Activated CD4-positive, alpha-beta T cell treated with anti-CD3 and anti-CD28 coated beads for 36 hours (primary cell): ENCODE data around the gene GPS1. TPM values are rescaled to one million over a fixed set of nuclear protein-coding genes. Genes with fewer than 3 reads are reported as not detected.

Experiments
- ATAC-seq: fragments of 200-7000 bp; cut with Tn5 transposase; one replicate; pipeline ENCODE4 v1.10.0; 2021; ENCODE audit warnings: mild to moderate bottlenecking, moderate library complexity
- CTCF ChIA-PET: fragments of 350-600 bp; sonication (Branson Sonifier 250); formaldehyde crosslinking; loops from one replicate; lab custom pipeline; 2021; ENCODE audit warnings: antibody characterized with exemption; lab: Charles Lee
- POLR2A ChIA-PET: fragments of 350-600 bp; sonication (Branson Sonifier 250); formaldehyde crosslinking; loops from one replicate; lab custom pipeline; 2021; ENCODE audit warnings: antibody characterized with exemption, inconsistent platforms; lab: Charles Lee
- DNase-seq: peaks from one replicate; pipeline ENCODE4 v3.0.0-alpha.2; 2020
- H3K27ac Mint-ChIP-seq: one replicate; pipeline ENCODE4 v1.8.0; 2021; ENCODE audit warnings: mixed read lengths
- H3K27me3 Mint-ChIP-seq: one replicate; pipeline ENCODE4 v1.8.0; 2021; ENCODE audit warnings: mixed read lengths
- H3K36me3 Mint-ChIP-seq: one replicate; pipeline ENCODE4 v1.8.0; 2021; ENCODE audit warnings: low read depth, mixed read lengths
- H3K4me1 Mint-ChIP-seq: one replicate; pipeline ENCODE4 v1.8.0; 2021; ENCODE audit warnings: mixed read lengths
- H3K4me3 Mint-ChIP-seq: one replicate; pipeline ENCODE4 v1.8.0; 2021; ENCODE audit warnings: mild to moderate bottlenecking, moderate library complexity, mixed read lengths
- H3K9me3 Mint-ChIP-seq: one replicate; pipeline ENCODE4 v1.8.0; 2021; ENCODE audit warnings: low read depth, mixed read lengths
- intact Hi-C, 2 experiments: fragments of 100-400 bp; cut with DNase I in 1 of 2; cut with micrococcal nuclease in 1 of 2; formaldehyde crosslinking; loops; one replicate each; pipeline versions ENCODE4 v1.14.2 to v1.15.1; 2022 to 2024; cut with DNase I, micrococcal nuclease
- total RNA-seq, 2 experiments: library from RNA; stranded (reverse); gene quantifications; one replicate each; pipeline ENCODE4 v1.2.3, GENCODE V29; 2021

GPS1 gene
- total RNA-seq, 2 experiments from 2014 or later: 69.0 to 73.5 TPM

- intact Hi-C loops: no loop called here
- Mint-ChIP-seq H3K4me3 (peak overlapping the region; percentile 74), H3K36me3 (peaks cover 18% of the 10 kb centered on the region), H3K27me3 (no peaks in the 10 kb centered on the region), H3K9me3 (no peaks in the 10 kb centered on the region), H3K4me1 (peaks cover 14% of the 10 kb centered on the region), H3K27ac (no peak overlapping the region)
- no peak for ATAC-seq
- CTCF ChIA-PET: interaction anchor here (0.6 to 1.8 kb wide), 5 partner anchors 29 to 75 kb away, joined by 3 to 6 read pairs (median 3); partner anchors contain the start of genes CENPX, DCXR, LRRC45 and RAC3
- peak; percentile 44 for DNase-seq
- POLR2A ChIA-PET: interaction anchor here (1.0 to 1.8 kb wide), 2 partner anchors 45 to 60 kb away, joined by 3 to 11 read pairs; partner anchors contain the start of genes DCXR, GPS1 and RFNG
Measured at GRCh38 chr17:82097184-82097918, 45.7 kb downstream of the GPS1 start.

- Mint-ChIP-seq H3K36me3 (peaks cover 18% of the 10 kb centered on the region), H3K4me3 (peak overlapping the region; percentile 74), H3K27me3 (no peaks in the 10 kb centered on the region), H3K4me1 (peaks cover 14% of the 10 kb centered on the region), H3K27ac (peak overlapping the region; percentile 19), H3K9me3 (no peaks in the 10 kb centered on the region)
- ChIA-PET CTCF (interaction anchor here (1.0 to 1.8 kb wide), 4 partner anchors 29 to 75 kb away, joined by 3 to 6 read pairs (median 4); partner anchors contain the start of genes CENPX, DCXR, LRRC45 and RAC3), POLR2A (interaction anchor here (1.0 to 1.8 kb wide), 2 partner anchors 46 to 60 kb away, joined by 3 to 11 read pairs; partner anchors contain the start of genes DCXR, GPS1 and RFNG)
- DNase-seq: no peak
- intact Hi-C loops: loop anchor here (1.0 to 2.0 kb wide), 30 partner anchors 28 to 803 kb away; partner anchors contain the start of genes ALYREF (in 1 of the 2), ANAPC11 (in 1 of the 2), ARHGDIA (in 1 of the 2) and ASPSCR1 (in 1 of the 2)
- no peak for ATAC-seq
Measured at GRCh38 chr17:82097919-82098168, 46.1 kb downstream of the GPS1 start.

DNA sequence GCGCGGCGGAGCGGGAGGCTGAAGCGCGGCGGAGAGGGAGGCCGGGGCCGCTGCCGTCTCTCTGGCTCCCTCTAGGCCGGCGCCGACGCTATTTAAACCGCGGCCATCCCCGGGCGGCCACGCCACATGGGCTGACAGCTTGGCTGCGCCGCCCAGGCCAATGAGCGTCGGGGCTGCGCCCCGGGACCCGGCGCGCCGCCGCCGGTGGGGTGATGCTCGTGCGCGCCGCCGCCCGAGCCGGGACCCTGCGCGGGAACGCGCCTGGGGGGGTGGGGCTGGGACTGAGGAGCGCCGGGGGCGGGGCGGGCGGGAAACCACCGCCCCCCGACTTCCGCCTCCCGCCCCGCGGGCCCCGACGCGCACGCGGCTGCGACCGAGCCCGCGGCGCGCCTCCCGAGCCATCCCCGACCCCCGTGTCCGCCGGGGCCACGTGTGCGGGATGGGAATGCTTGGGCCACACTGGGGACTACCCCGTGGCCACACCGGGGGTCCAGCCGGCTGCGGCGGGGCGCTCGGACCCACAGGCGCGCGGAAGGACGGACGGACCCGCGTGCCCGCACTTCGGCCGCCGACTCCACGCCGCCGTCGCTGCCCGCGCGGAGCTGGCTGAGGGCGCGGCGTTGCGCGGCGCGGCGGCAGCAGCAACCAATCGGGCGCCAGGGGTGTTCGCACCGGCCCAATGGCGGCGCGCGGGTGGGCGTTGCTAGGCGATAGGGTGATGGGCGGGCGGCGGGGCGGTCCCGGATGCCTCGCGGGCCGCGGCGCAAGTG is 46.7 kb downstream of the GPS1 start, which contains the start of gene FASN:
TSS of gene FASN (minus strand) at position 68 of the 770 bp plus-strand sequence. CDS start 1,791 bp downstream, outside the sequence.
- H3K27ac Mint-ChIP-seq: peak within 1 kb of the TSS; percentile 19
- CTCF ChIA-PET: interaction anchor here (1.0 to 1.8 kb wide), 9 partner anchors 9 to 138 kb away, joined by 3 to 6 read pairs (median 3); partner anchors contain the start of genes CENPX, DCXR, LRRC45 and RAC3
- no peaks in the 10 kb centered on the region for H3K27me3 Mint-ChIP-seq
- peak within 1 kb of the TSS; percentile 78 for H3K4me3 Mint-ChIP-seq
- POLR2A ChIA-PET: interaction anchor here (0.6 to 1.8 kb wide), 6 partner anchors 11 to 223 kb away, joined by 3 to 11 read pairs (median 3); partner anchors contain the start of genes DCXR, GPS1 and RFNG
- ATAC-seq (peak; percentile 86), DNase-seq (peak; percentile 97)
- peaks cover 14% of the 10 kb centered on the region for H3K4me1 Mint-ChIP-seq
- no peaks in the 10 kb centered on the region for H3K9me3 Mint-ChIP-seq
- peaks cover 14% of the 10 kb centered on the region for H3K36me3 Mint-ChIP-seq
- intact Hi-C loops: loop anchor here (1.0 to 2.0 kb wide), 30 partner anchors 28 to 803 kb away; partner anchors contain the start of genes ALYREF (in 1 of the 2), ANAPC11 (in 1 of the 2), ARHGDIA (in 1 of the 2) and ASPSCR1 (in 1 of the 2)

DNA sequence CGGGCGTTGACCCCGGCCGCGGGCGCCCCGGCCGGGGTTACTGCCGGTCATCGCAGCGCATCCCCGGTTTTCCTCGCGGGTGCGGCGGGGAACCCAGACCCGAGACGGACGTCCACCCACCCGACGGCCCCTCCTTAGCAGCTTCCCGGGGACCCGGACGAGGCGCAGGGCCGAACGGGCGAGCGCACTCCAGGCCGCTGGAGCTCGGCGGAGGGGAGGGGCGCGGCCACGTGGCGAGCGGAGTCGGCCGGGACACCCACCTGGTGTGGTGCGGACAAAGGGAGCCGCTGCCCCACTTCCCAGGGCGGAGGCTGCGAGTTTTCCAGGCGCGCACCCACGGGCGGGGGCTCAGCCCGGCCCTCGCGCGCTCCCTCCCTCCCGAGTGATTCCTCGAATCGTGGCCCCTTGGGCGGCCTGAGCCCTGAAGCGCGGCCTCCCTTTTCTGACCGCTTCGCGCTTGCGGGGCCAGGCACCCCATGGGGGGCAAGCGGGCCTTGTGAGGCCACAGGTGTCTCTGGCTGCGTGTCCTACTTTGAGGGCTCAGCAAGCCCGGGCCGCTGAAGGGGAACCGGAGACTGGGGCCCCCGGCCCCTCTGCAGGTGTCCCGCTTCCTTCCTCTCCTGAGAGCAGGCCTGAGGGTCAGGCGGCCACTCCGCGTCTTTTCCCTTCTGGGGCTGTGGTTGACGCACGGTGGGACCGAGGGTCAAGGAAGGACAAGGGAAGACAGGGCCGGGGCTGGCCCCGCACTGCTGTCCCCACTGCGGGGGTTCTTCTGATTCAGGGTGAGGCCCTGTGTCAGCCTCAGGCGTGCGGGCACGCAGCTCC is 47.5 kb downstream of the GPS1 start:
- ChIA-PET POLR2A (interaction anchor here (0.6 to 1.8 kb wide), 4 partner anchors 23 to 222 kb away, joined by 3 to 11 read pairs (median 5); partner anchors contain the start of gene DCXR), CTCF (interaction anchor here (1.0 to 1.8 kb wide), 8 partner anchors 8 to 139 kb away, joined by 3 to 6 read pairs (median 4); partner anchors contain the start of genes CENPX, DCXR, LRRC45 and RAC3)
- DNase-seq (peak; percentile 42), ATAC-seq (peak; percentile 4)
- Mint-ChIP-seq H3K4me1 (peaks cover 16% of the 10 kb centered on the region), H3K27ac (peak overlapping the region; percentile 87), H3K27me3 (no peaks in the 10 kb centered on the region), H3K4me3 (peak overlapping the region; percentile 78), H3K36me3 (peaks cover 13% of the 10 kb centered on the region), H3K9me3 (no peaks in the 10 kb centered on the region)
- intact Hi-C loops: loop anchor here (1.0 to 2.0 kb wide), 30 partner anchors 27 to 804 kb away; partner anchors contain the start of genes ALYREF (in 1 of the 2), ANAPC11 (in 1 of the 2), ARHGDIA (in 1 of the 2) and ASPSCR1 (in 1 of the 2)

- H3K36me3 Mint-ChIP-seq: peaks cover 7% of the 10 kb centered on the region
- POLR2A ChIA-PET: no interaction called here
- DNase-seq (no peak), ATAC-seq (no peak)
- CTCF ChIA-PET: interaction anchor here (1.1 kb wide), 1 partner anchor 25 kb away, joined by 4 read pairs; no protein-coding TSS in a partner anchor
- peak overlapping the region; percentile 87 for H3K27ac Mint-ChIP-seq
- H3K27me3 Mint-ChIP-seq: no peaks in the 10 kb centered on the region
- H3K4me3 Mint-ChIP-seq: peak overlapping the region; percentile 78
- no peaks in the 10 kb centered on the region for H3K9me3 Mint-ChIP-seq
- intact Hi-C loops: no loop called here
- H3K4me1 Mint-ChIP-seq: peaks cover 23% of the 10 kb centered on the region
Measured at GRCh38 chr17:82100502-82101298, 49.0 kb downstream of the GPS1 start.

GRCh38 chr17:82101301-82101715 is 49.6 kb downstream of the GPS1 start:
- no peak for ATAC-seq
- H3K4me1 Mint-ChIP-seq: peaks cover 24% of the 10 kb centered on the region
- peaks cover 8% of the 10 kb centered on the region for H3K36me3 Mint-ChIP-seq
- intact Hi-C loops: no loop called here
- no peaks in the 10 kb centered on the region for H3K27me3 Mint-ChIP-seq
- H3K9me3 Mint-ChIP-seq: no peaks in the 10 kb centered on the region
- no peak overlapping the region for H3K4me3 Mint-ChIP-seq
- no peak for DNase-seq
- H3K27ac Mint-ChIP-seq: no peak overlapping the region
- ChIA-PET CTCF (interaction anchor here (1.1 kb wide), 1 partner anchor 25 kb away, joined by 4 read pairs; no protein-coding TSS in a partner anchor), POLR2A (no interaction called here)

DNA sequence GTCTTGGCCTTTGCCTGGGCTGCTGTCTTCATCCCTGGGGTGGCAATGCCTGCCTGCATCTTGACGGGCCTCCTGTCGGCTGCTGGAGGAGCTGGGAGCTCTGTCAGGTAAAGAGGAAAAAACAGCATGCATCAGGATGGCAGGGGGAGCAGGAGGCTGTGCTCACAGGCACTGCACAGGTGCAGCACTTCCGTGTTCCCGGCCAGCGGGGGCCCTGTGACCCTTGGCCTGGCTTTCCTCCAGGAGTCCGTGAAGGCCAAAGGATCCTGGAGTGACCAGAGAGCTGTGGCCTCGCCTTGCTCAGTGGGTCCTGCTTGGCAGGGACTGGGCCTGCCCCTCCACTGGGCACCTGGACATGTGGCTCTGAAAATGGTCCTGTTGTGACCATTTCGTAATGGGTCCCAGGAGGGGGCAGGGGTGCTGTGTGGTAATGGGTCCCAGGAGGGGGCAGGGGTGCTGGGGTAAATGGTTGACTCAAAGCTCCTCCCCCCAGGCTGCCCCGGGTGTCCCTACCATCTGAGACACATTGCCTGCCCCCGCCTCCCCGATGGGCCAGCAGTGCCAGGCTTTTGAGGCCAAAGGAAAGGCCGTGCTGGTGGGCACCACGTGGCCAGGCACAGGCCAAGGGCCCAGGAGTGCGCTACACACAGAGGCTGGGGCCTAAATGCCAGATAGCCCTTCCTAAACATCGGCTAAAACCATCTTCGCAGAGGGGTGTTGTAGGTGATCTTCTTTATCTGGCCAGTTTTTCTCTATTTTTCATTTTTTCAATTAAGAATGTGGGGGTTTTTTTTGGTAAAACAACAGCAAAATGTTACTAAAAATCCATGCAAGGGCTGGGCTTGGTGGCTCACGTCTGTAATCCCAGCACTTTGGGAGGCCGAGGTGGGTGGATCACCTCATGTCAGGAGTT is 50.3 kb downstream of the GPS1 start:
- Mint-ChIP-seq H3K4me3 (no peak overlapping the region), H3K4me1 (peaks cover 29% of the 10 kb centered on the region), H3K9me3 (no peaks in the 10 kb centered on the region), H3K36me3 (peaks cover 10% of the 10 kb centered on the region), H3K27ac (no peak overlapping the region), H3K27me3 (no peaks in the 10 kb centered on the region)
- ChIA-PET POLR2A (no interaction called here), CTCF (interaction anchor here (1.1 kb wide), 1 partner anchor 24 kb away, joined by 4 read pairs; no protein-coding TSS in a partner anchor)
- no peak for ATAC-seq
- no peak for DNase-seq
- intact Hi-C loops: no loop called here

DNA sequence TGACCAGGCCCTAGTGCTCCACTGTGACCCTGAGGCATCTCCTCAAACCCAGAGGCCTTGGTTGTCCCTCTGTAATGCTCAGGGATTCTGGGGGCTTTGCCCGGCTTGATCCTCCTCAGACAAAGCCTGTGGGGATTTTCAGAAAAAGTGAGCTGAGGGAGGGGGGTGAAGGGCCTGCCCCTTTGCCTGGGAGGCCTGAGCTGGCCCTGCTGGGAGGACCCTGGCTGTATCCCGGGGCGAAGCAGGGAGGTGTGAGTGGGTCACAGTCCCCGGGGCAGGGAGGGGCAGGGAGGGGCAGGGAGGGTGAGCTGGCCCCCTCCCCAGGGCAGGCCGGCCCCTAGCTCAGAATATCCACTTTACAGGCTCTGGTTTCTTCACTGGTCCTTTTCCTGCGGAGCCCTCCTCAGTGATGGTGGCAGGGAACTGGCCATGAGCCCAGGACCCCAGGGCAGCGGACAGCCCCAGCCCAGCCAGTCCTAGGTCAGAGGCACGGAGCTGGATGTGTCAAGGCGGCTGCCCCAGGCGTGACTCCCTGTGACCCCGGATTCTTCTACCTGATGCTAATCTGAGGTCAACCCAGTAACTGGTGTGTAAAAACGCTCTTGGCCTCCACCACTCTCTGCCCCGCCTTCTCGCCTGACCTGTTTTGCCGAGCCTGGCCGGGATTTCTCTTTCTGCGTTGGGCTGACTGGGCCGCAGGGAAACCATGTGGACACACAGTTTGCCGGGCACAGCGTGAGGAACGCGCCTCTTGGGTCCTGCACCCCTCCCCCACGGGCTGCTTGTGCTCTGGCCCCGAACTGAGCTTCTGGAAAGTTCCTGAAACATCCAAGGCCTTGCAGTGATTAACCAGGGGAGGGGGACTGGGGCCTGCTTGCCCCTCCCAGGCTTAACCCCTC is 52.1 kb downstream of the GPS1 start:
- intact Hi-C loops: no loop called here
- ChIA-PET POLR2A (no interaction called here), CTCF (interaction anchor here (0.6 kb wide), 1 partner anchor 11 kb away, joined by 3 read pairs; no protein-coding TSS in a partner anchor)
- Mint-ChIP-seq H3K9me3 (no peaks in the 10 kb centered on the region), H3K4me1 (peaks cover 39% of the 10 kb centered on the region), H3K36me3 (peaks cover 10% of the 10 kb centered on the region), H3K4me3 (no peak overlapping the region), H3K27ac (no peak overlapping the region), H3K27me3 (no peaks in the 10 kb centered on the region)
- DNase-seq (no peak), ATAC-seq (no peak)
